ES-I3 (cell line): Measurements from ENCODE around the gene VEPH1.

Source experiments
- H3K36me3 ChIP-seq: 2 replicates; pipeline ENCODE4 v1.6.1; 2013; ENCODE audit warnings: mild to moderate bottlenecking, low read length, control low read depth, moderate library complexity; ENCODE audit not compliant: insufficient read depth
- H3K4me1 ChIP-seq: 2 replicates; pipeline ENCODE4 v1.6.1; 2013; ENCODE audit warnings: mild to moderate bottlenecking, control low read depth, low read length; ENCODE audit not compliant: insufficient read depth
- H3K9ac ChIP-seq: 2 replicates; pipeline ENCODE4 v1.6.1; 2013; ENCODE audit warnings: low read depth, mild to moderate bottlenecking, low read length, moderate library complexity
- H3K9me3 ChIP-seq: 2 replicates; pipeline ENCODE4 v1.6.1; 2013; ENCODE audit warnings: mild to moderate bottlenecking, low read length, moderate library complexity; ENCODE audit not compliant: control insufficient read depth, insufficient read depth

VEPH1 gene

GRCh38 chr3:157443905-157444796, 59.1 kb downstream of the VEPH1 start:
- no peaks in the 10 kb centered on the region for H3K36me3 ChIP-seq
- H3K9me3 ChIP-seq = no peaks in the 10 kb centered on the region
- H3K9ac ChIP-seq = no peak overlapping the region
- no peaks in the 10 kb centered on the region for H3K4me1 ChIP-seq

- no peak overlapping the region for H3K9ac ChIP-seq
- no peaks in the 10 kb centered on the region for H3K4me1 ChIP-seq
- H3K36me3 ChIP-seq = no peaks in the 10 kb centered on the region
- H3K9me3 ChIP-seq = no peaks in the 10 kb centered on the region
These were observed 60.5 kb downstream of the VEPH1 start for GRCh38 chr3:157442729-157443128.

- no peaks in the 10 kb centered on the region for H3K9me3 ChIP-seq
- H3K36me3 ChIP-seq = no peaks in the 10 kb centered on the region
- H3K4me1 ChIP-seq = no peaks in the 10 kb centered on the region
- H3K9ac ChIP-seq = no peak overlapping the region
These were observed 62.1 kb downstream of the VEPH1 start for GRCh38 chr3:157441102-157441624.

GRCh38 chr3:157438194-157438730, 65.0 kb downstream of the VEPH1 start:
- Histone ChIP-seq H3K9ac (peak overlapping the region; percentile 53), H3K36me3 (no peaks in the 10 kb centered on the region), H3K4me1 (no peaks in the 10 kb centered on the region), H3K9me3 (no peaks in the 10 kb centered on the region)

GRCh38 chr3:157436583-157437291, 66.5 kb downstream of the VEPH1 start, which contains the start of gene PTX3:
Gene PTX3, plus strand, starts transcription at chr3:157436850. Its CDS starts 84 bp downstream, at chr3:157436934.
- peak within 1 kb of the TSS; percentile 53 for H3K9ac ChIP-seq
- H3K4me1 ChIP-seq = no peaks in the 10 kb centered on the region
- H3K36me3 ChIP-seq = no peaks in the 10 kb centered on the region
- H3K9me3 ChIP-seq = no peaks in the 10 kb centered on the region

GRCh38 chr3:157429708-157430107, 73.5 kb downstream of the VEPH1 start:
- H3K9ac ChIP-seq = no peak overlapping the region
- no peaks in the 10 kb centered on the region for H3K9me3 ChIP-seq
- H3K4me1 ChIP-seq = no peaks in the 10 kb centered on the region
- H3K36me3 ChIP-seq = no peaks in the 10 kb centered on the region

- no peak overlapping the region for H3K9ac ChIP-seq
- H3K4me1 ChIP-seq = no peaks in the 10 kb centered on the region
- no peaks in the 10 kb centered on the region for H3K36me3 ChIP-seq
- H3K9me3 ChIP-seq = no peaks in the 10 kb centered on the region
These were observed 74.4 kb downstream of the VEPH1 start for GRCh38 chr3:157428853-157429252.

- Histone ChIP-seq H3K36me3 (no peaks in the 10 kb centered on the region), H3K9ac (no peak overlapping the region), H3K4me1 (no peaks in the 10 kb centered on the region), H3K9me3 (no peaks in the 10 kb centered on the region)
These were observed 75.3 kb downstream of the VEPH1 start for GRCh38 chr3:157427901-157428300.

- Histone ChIP-seq H3K4me1 (no peaks in the 10 kb centered on the region; the same call in 1 of the 2 replicates), H3K36me3 (no peaks in the 10 kb centered on the region), H3K9me3 (no peaks in the 10 kb centered on the region), H3K9ac (no peak overlapping the region)
These were observed 79.9 kb downstream of the VEPH1 start for GRCh38 chr3:157423337-157423736.

- no peaks in the 10 kb centered on the region for H3K9me3 ChIP-seq
- no peak overlapping the region for H3K9ac ChIP-seq
- no peaks in the 10 kb centered on the region; the same call in 1 of the 2 replicates for H3K4me1 ChIP-seq
- no peaks in the 10 kb centered on the region for H3K36me3 ChIP-seq
These were observed 82.5 kb downstream of the VEPH1 start for GRCh38 chr3:157420606-157421130.

- Histone ChIP-seq H3K4me1 (no peaks in the 10 kb centered on the region; the same call in 1 of the 2 replicates), H3K9ac (no peak overlapping the region), H3K9me3 (no peaks in the 10 kb centered on the region), H3K36me3 (no peaks in the 10 kb centered on the region)
These were observed 85.1 kb downstream of the VEPH1 start for GRCh38 chr3:157418104-157418503.

- Histone ChIP-seq H3K4me1 (no peaks in the 10 kb centered on the region; the same call in 1 of the 2 replicates), H3K9me3 (no peaks in the 10 kb centered on the region), H3K9ac (no peak overlapping the region), H3K36me3 (no peaks in the 10 kb centered on the region)
These were observed 86.0 kb downstream of the VEPH1 start for GRCh38 chr3:157417247-157417646.

GRCh38 chr3:157416347-157417087, 86.7 kb downstream of the VEPH1 start:
- no peaks in the 10 kb centered on the region; the same call in 1 of the 2 replicates for H3K4me1 ChIP-seq
- no peaks in the 10 kb centered on the region for H3K9me3 ChIP-seq
- H3K9ac ChIP-seq = no peak overlapping the region
- no peaks in the 10 kb centered on the region for H3K36me3 ChIP-seq
